Panc1 (cell line): Measurements from ENCODE around the gene FBXO46. TPM values are rescaled to one million over a fixed set of nuclear protein-coding genes. Genes with fewer than 3 reads are reported as not detected.
A peak's percentile ranks its signal among the peaks of the same experiment; 100 is the strongest.

Source experiments
- ATAC-seq: fragments of 200-7000 bp; cut with Tn5 transposase; 2 replicates; pipeline ENCODE4 v1.9.1; 2020; ENCODE audit warnings: mild to moderate bottlenecking, moderate library complexity
- BruUV-seq: library from RNA; stranded (reverse); fragments of 400-500 nt; replicated peaks from 2 replicates; lab custom pipeline; 2021; lab: Mats Ljungman, UMichigan
- CTCF ChIA-PET: fragments of 300-600 bp; sonication (Branson Sonifier 250); formaldehyde crosslinking; loops from one replicate; lab custom pipeline; 2022; ENCODE audit warnings: antibody characterized with exemption; lab: Charles Lee
- POLR2A ChIA-PET: fragments of 300-600 bp; sonication (Branson Sonifier 250); formaldehyde crosslinking; loops from one replicate; lab custom pipeline; 2022; ENCODE audit warnings: antibody characterized with exemption; lab: Charles Lee
- DNase-seq: peaks from one replicate; pipeline ENCODE4 v3.0.0-alpha.2; 2010; ENCODE audit warnings: low read depth, low spot score
- H3K27ac ChIP-seq: 2 replicates; pipeline ENCODE4 v1.5.1; 2011; ENCODE audit warnings: mild to moderate bottlenecking, low read length, inconsistent platforms
- H3K27me3 ChIP-seq: fragments of 200-500 bp; sonication (Bioruptor generic); 2 replicates; pipeline ENCODE4 v1.6.0; 2014; ENCODE audit warnings: low read length, inconsistent platforms; ENCODE audit not compliant: control insufficient read depth, insufficient read depth
- H3K36me3 ChIP-seq: fragments of 200-500 bp; sonication (Bioruptor generic); 2 replicates; pipeline ENCODE4 v1.5.1; 2014; ENCODE audit warnings: inconsistent platforms, mild to moderate bottlenecking, low read length, moderate library complexity; ENCODE audit not compliant: control insufficient read depth, insufficient read depth
- H3K4me1 ChIP-seq: 2 replicates; pipeline ENCODE4 v1.5.1; 2011; ENCODE audit warnings: inconsistent platforms, mild to moderate bottlenecking, low read length, moderate library complexity; ENCODE audit not compliant: control insufficient read depth, insufficient read depth
- H3K4me3 ChIP-seq, 2 experiments: 2 replicates each; pipeline ENCODE4 v1.5.1; 2011 to 2012; ENCODE audit warnings: low read depth in 2 of 2, low read length in 2 of 2, mild to moderate bottlenecking in 2 of 2, inconsistent platforms in 1 of 2, moderate library complexity in 1 of 2
- H3K9me3 ChIP-seq: fragments of 200-500 bp; sonication (Bioruptor generic); 2 replicates; pipeline ENCODE4 v1.5.1; 2014; ENCODE audit warnings: low read depth, mild to moderate bottlenecking, inconsistent platforms, low read length, moderate library complexity; ENCODE audit not compliant: control insufficient read depth, insufficient read depth
- POLR2AphosphoS5 ChIP-seq: IDR thresholded peaks from 2 replicates; pipeline ENCODE4 v1.6.1; 2012; ENCODE audit warnings: mild to moderate bottlenecking, low read depth, low read length, moderate library complexity
- REST ChIP-seq, 2 experiments: IDR thresholded peaks; 2 replicates each; pipeline ENCODE4 v1.6.1; 2011 to 2012; ENCODE audit warnings: low read depth in 2 of 2, control low read depth in 1 of 2, low read length in 1 of 2, mild to moderate bottlenecking in 1 of 2, moderate library complexity in 1 of 2; ENCODE audit not compliant: insufficient read depth in 1 of 2
- SIN3A ChIP-seq: IDR thresholded peaks from 2 replicates; pipeline ENCODE4 v1.6.1; 2012; ENCODE audit warnings: low read depth, mild to moderate bottlenecking, low read length, moderate library complexity, borderline replicate concordance; ENCODE audit not compliant: insufficient read depth
- TCF7L2 ChIP-seq: IDR thresholded peaks from 2 replicates; pipeline ENCODE4 v1.6.1; 2011; ENCODE audit warnings: mild to moderate bottlenecking, low read depth, low read length, inconsistent platforms
- in situ Hi-C: cut with HindIII; loops from 2 replicates; pipeline ENCODE4 v1.10.0; 2016; ENCODE audit warnings: low sequenced_read_pairs, low pct_unique_long_range_greater_than_20kb
- intact Hi-C: fragments of 100-400 bp; cut with micrococcal nuclease; formaldehyde crosslinking; loops from one replicate; pipeline ENCODE4 v1.10.0; 2022; ENCODE audit not compliant: unreplicated experiment
- total RNA-seq: library from RNA; stranded (reverse); gene quantifications from one replicate; pipeline ENCODE4 v1.2.1, GENCODE V29; 2021; ENCODE audit not compliant: unreplicated experiment
- TF ChIP-seq, protein P1 (sequence below): fragments of 450-650 bp; IDR thresholded peaks from 2 replicates; pipeline ENCODE4 v1.5.1; 2017; ENCODE audit warnings: mild to moderate bottlenecking

FBXO46 gene
- total RNA-seq, 1 experiment from 2014 or later, result 25.1 TPM

DNA sequence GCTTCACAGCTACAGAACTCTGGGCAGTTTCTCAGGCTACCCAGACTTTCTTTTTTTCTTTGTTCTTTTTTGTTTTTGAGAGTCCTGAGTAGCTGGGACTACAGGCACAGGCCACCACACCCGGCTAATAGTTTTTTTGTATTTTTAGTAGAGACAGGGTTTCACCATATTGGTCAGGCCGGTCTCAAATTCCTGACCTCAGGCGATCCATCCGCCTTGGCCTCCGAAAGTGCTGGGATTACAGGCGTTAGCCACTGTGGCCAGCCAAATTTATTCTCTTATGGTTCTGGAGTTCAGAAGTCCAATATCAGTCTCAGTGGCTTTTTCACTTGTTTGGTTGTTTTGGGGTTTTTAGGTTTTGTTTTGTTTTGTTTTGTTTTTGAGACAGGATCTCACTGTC, 14.9 kb upstream of the FBXO46 start:
- Histone ChIP-seq H3K9me3 (no peaks in the 10 kb centered on the region), H3K36me3 (no peaks in the 10 kb centered on the region), H3K4me1 (no peaks in the 10 kb centered on the region), H3K27me3 (no peaks in the 10 kb centered on the region), H3K27ac (no peak overlapping the region), H3K4me3 (no peak overlapping the region)
- no TSS peak for BruUV-seq
- no peak for ATAC-seq
- in situ Hi-C loops (no loop called here), intact Hi-C loops (no loop called here)
- ChIA-PET POLR2A (no interaction called here), CTCF (interaction anchor here (0.7 kb wide), 1 partner anchor 15 kb away, joined by 3 read pairs; no protein-coding TSS in a partner anchor)
- no peak for DNase-seq
- TF ChIP-seq POLR2AphosphoS5 (no peak), TCF7L2 (no peak), REST (IDR thresholded peaks at IDR 0.05; ENCODE audit: insufficient read depth in 1 of 2, low read depth in 2 of 2, low read length in 1 of 2) (no peak), SIN3A (no peak)
- TF ChIP-seq, protein P1, sequence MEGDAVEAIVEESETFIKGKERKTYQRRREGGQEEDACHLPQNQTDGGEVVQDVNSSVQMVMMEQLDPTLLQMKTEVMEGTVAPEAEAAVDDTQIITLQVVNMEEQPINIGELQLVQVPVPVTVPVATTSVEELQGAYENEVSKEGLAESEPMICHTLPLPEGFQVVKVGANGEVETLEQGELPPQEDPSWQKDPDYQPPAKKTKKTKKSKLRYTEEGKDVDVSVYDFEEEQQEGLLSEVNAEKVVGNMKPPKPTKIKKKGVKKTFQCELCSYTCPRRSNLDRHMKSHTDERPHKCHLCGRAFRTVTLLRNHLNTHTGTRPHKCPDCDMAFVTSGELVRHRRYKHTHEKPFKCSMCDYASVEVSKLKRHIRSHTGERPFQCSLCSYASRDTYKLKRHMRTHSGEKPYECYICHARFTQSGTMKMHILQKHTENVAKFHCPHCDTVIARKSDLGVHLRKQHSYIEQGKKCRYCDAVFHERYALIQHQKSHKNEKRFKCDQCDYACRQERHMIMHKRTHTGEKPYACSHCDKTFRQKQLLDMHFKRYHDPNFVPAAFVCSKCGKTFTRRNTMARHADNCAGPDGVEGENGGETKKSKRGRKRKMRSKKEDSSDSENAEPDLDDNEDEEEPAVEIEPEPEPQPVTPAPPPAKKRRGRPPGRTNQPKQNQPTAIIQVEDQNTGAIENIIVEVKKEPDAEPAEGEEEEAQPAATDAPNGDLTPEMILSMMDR, result no peak

- intact Hi-C loops, result no loop called here
- H3K9me3 ChIP-seq, result no peaks in the 10 kb centered on the region
- DNase-seq (no peak), ATAC-seq (peak; percentile 38; the same call in 1 of the 2 replicates)
- CTCF ChIA-PET, result no interaction called here
- no peak for TF ChIP-seq REST (IDR thresholded peaks at IDR 0.05; ENCODE audit: insufficient read depth in 1 of 2, low read depth in 2 of 2, low read length in 1 of 2)
- no peak for TF ChIP-seq SIN3A
- TF ChIP-seq, protein P1, result no peak
- TF ChIP-seq POLR2AphosphoS5, result no peak
- no peak for TF ChIP-seq TCF7L2
- in situ Hi-C loops, result no loop called here
- no peak overlapping the region for H3K27ac ChIP-seq
- H3K36me3 ChIP-seq, result no peaks in the 10 kb centered on the region
- no peaks in the 10 kb centered on the region for H3K4me1 ChIP-seq
- H3K27me3 ChIP-seq, result no peaks in the 10 kb centered on the region
- no TSS peak for BruUV-seq
- POLR2A ChIA-PET, result no interaction called here
- no peak overlapping the region for H3K4me3 ChIP-seq
Observed at GRCh38 chr19:45742969-45743368, 12.3 kb upstream of the FBXO46 start.
